Activated effector memory CD4-positive, alpha-beta T cell treated with anti-CD3 and anti-CD28 coated beads, Interleukin-2, amount 50 U/mL, for 16 hours (primary cell): ENCODE measurements around the gene DGCR8.

Source experiments
- DNase-seq: peaks from one replicate; pipeline ENCODE4 v3.0.0-alpha.2; 2020

Gene DGCR8

DNA sequence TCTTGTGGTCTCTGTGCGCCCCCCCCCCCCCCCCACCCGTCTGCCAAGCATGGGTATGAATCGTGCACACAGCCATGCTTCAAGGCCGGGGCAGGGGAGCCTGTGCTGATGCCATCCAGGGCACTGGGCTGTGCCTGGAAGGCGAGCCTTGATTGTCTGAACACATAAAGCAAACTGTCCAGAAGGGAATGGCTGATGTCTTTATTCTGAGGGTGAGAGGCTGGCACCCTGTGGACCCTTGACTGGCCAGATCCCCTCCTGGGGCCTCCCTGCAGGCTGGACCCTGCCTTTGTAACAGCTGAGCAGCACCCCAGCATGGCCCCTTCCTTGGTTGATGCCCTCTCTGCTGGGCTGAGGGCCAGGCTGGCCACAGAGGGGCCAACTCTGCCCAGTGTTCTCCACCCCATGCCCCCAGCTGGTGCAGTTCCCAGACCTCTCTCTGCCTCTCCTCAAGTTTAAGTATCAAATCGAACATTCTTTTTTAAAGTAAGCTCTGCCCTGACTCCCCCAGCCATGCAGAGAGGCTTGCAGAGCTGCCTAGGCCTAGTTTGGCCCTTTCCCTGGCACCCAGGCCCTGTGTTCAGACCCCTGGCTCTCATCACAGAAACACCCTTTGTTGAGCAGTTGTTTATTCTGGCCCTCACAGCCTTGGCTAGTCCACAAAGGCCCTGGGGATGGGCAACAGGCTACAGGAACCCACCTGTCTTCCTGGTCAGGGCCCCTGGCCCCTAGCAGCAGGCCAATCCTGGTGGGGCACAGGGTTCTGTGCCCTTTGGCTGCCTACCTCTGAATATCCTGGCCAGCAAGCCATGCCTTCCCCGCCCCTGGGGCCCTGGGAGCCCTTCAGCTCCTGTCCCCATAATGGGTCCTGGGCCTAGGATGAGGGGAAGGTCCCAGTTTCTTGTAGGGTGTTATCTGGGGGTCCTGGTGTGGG is 31.9 kb downstream of the DGCR8 start:
- DNase-seq, result no peak

DNA sequence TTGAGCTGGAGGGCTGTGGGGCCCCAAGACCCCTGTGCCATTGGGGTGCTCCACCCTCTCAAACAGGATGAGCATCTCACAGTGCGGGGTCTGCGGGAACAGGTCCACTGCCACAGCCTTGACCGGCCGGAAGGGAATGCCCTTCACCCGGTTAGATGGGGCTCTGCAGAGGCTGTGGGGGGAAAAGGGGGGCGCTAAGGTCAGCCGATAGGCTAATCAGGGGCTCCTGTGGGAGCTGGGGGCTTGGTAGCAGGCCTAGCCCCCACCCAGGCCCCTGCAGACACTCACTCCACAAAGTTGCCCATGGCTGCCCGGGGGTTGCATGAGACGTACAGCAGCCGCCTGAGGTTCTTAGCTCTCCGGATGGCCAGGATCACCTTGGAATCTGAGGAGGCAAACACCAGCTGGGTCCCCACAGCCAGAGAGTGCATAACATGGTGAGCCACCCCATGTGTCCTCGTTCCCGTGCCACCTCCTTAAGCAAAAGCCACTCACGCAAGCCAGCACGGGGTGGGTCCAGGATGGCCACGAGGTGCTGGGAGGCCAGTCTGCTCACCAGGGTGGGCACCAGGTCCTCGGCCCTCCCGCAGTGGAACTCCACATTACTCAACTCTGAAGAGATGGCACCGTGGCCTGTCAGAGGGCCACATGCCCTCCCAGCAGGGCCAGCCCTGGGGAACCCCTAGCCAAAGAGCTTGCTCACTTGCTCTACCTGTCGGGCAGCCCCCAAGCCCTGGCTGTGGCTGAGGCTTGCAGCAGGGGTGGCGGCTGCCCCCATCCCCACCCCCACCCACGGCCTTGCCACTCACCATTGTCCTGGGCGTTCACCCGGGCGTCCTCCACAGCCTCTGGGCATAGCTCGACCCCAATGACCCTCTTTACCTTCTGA is 32.8 kb downstream of the DGCR8 start:
- DNase-seq, result no peak

DNA sequence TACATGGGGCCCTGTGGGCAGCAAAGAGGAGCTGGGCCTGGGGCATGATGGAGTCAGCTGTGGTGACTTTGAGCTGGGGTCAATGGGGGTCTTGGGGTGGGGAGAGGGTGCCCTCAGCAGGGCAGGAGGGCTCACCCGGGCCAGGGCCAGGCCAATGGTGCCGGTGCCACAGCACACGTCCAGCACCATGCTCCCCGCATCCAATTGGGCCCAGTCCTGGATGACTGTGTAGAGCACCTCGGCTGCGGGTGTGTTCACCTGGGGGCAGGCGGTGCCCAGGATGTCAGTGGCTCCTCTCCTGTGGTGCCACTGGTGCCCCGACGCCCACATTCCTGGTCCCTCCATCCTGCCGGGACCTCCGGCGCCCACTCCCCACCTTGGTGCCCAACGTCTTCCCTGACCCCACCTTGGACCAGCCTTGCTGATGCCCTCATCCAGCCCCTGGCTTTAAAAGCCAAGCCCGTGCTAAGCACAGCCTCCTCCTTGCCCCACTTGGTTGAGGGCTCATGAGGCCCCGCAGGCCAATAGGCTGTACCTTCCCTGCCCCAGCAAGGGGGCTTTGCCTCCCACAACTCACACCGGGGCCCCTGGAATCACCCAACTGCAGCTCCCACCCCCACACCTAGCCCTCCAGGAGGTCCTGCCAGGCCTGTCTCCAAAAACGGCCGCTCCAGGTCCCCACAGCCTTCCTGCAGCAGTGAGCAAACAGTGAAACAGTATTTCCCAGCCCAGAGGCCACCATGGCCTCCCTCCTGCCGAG is 33.7 kb downstream of the DGCR8 start:
- DNase-seq, result no peak

DNA sequence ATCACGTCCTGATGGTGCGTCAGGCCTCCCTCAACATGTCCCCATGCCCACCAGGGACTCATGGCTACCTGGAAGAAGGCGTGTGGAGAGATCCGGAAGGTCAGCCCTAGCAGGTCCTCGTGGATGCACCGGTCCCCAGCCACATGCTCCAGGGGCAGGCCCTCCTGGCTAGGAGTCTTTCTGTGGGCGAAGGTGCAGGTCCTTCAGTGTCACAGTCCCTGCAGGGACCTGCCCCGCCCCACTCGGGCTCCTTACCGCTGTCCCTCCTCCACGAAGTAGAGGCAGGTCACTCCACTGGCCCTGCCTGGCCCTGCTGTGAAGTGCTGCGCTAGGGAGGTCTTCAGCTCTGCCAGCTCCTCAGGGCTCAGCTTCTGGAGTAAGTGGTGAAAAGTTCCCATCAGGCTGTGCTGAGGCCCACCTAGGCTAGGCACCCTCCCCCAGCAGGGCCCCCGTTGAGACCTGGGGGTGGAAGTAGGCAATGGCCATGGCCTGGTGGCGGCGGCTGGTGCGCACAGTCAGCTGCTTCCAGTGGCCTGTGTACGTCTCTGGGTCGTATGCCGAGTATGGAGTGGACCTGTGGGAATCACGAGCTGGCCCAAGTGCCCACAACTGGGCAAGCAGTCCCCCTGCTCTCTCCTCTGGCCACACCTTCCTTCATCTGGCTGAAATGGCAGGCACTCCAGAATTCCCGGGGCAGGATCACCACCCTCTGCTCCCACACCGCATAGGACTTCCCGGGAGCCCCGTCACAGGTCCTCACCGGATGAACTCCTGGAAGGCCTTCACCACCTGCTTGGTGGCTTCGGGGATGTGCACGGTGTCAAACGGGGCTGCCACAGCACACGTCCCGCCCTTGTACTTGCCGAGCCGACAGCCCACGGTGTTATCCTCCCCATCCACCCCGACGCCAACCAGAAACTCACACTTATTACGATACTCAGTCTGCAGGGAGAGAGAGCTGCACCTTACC is 34.8 kb downstream of the DGCR8 start:
- no peak for DNase-seq

DNA sequence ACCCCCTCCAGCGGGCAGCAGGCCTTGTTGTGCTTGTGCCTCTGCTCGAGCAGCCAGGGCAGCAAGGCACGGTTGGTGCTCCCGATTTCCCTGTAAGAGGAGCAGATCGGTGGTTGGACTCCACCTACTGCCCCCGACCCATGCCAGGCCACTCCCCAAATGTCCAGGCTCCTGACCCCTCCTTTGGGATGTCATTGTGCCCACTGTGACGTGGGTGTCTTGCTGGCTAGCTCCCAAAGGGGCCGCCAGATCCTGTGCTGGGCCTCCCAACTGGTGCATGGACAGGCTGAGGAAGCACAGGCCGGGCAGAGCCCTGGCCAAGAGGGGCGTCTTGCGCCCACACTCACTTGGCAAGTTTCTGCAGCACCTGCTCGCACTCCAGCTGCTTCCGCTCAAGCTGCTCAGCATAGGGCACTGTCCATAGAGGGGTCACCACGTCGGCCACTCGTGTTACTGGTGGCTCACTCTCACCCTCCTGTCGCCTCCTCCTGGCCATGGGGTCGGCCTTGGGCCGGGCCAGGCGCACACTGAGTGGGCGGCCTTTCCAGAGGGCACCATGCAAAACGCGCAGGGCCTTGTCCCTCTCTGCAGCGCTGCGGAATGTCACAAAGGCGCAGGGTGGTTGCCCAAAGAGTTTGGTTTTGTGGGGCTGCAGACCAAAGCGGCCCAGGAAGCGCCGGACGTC is 35.8 kb downstream of the DGCR8 start, which contains the start of gene RANBP1:
RANBP1 (plus strand) TSS at position 414 of the 685 bp plus-strand sequence; CDS start at position 495, 81 bp downstream.
- no peak for DNase-seq

DNA sequence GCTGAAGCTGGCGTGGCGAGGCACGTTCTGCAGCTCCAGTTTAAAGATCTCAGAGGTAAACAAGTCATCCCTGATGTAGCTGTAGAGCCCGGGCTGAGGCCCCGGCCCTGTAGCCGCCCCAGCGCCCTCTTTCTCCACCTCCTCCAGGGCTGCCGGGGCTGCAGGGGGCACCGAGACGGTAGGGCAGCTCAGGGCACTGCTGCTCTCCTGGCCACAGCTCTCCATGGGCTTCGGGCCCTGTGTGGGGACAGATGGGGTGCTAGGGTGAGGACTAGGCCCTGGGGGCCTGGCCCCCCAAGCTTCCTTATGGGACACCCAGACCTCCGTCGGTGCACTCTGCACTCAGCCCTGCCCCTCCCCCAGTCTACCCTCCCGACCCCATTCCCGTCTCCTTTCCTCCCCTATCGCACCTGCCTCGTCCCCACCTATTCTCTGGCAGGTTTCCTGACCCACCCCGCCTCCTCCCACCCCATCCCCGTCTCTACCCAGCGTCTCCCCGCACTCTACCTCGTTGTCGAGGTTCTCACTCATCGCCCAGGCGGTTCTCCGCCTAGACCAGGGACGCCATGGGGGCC is 36.4 kb downstream of the DGCR8 start:
- DNase-seq, result no peak

DNA sequence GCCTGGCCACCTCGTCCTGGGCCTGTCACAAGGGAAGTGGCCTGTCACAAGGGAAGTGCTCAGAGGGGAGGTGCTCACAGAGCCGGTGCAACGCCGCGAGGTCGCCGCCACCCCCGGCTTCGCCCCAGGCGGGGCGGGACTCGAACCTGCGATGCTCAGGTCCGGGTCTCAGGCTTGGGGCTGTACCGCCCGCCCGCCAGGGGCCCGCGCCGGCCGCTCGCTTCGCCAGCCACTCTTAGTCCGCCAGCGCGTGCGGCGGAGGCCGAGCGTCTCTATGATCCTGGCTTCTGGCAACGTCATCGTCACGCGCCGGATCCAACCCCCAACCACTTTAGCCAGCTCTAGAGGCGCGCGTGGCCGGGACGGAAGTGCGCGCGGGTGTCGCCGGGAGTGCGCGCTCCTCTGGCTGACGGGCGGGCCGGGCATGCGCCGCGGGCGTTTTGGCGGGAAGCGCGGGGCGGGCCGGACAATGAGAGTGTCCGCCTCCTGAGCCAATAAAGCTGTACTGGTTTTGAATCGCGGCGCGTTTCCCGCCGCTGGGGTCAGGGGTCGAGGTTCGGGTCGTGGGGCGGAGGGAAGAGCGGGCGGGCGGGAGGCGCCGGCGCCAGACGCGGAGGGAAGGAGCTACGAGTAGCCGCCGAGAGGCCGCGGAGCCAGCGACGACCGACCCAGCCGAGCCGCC is 37.1 kb downstream of the DGCR8 start, which contains the start of gene TRMT2A:
TRMT2A (minus strand) TSS at position 276 of the 682 bp plus-strand sequence. CDS start 320 bp downstream, outside the sequence.
- peak; percentile 99 for DNase-seq

DNA sequence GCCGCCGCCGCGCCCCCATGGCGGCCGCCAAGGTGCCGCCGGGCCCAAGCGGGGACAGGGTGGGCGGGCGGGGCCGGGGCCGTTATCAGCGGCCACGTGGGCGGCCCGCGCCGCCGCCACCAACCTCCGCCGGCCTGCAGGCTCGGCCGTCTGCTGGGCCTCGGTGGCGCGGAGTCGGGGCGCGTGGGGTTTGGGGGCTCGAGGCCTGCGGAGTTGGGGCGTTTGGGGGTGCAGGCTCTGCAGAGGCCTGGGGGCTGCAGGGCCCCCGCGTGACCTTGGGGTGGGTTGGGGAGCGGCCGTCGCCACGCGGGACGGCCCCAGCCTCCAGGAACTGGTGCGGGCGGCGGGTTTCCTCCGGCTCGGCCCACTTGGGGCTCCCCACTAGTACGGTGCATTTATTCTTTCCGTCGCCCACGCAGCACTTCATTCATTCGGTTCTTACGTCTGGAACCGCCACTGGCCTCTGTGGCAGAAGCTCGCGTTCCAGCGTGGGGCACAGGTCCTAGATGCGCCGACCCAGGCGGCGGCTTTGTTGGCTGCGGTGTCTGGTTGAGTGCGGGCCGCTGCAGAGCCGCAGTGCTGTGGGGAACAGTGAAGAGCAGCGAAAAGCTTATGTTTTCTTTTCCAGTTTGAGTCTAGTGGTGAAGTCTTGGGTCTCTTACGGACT is 37.7 kb downstream of the DGCR8 start:
- DNase-seq, result peak; percentile 90

DNA sequence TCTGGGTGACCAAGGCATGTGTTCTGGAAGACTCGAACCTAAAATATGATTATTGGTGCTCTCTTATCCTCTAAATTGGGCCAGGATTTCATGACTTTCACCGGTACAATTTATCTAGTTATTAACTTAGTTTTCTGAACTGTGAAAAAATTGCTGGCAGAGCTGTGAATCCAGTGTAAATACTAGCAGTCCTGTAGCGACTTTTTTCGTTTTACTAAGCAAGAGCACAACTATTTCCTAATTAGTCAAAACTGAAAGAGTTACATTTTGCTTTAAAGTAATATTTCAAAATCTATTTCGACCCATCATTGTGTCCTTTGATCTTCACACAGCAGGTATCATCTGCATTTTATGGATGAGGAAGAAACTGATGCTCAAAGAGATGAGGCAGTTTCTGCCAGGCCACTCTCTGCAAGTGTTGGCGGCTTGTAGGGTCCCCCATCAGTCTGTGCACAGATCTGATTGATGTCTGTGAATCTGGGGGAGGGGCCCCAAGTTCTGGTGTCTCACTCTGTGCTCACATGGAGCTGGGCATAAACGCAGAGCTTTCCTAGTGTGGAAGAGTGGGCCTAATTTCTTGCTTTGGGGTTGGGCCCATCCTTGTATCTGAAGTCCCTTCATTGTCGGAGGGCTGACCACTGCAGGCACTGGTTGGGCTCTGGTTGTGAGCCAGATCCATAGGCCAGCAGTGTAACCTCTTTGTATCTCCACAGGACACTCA is 38.4 kb downstream of the DGCR8 start:
- no peak for DNase-seq

DNA sequence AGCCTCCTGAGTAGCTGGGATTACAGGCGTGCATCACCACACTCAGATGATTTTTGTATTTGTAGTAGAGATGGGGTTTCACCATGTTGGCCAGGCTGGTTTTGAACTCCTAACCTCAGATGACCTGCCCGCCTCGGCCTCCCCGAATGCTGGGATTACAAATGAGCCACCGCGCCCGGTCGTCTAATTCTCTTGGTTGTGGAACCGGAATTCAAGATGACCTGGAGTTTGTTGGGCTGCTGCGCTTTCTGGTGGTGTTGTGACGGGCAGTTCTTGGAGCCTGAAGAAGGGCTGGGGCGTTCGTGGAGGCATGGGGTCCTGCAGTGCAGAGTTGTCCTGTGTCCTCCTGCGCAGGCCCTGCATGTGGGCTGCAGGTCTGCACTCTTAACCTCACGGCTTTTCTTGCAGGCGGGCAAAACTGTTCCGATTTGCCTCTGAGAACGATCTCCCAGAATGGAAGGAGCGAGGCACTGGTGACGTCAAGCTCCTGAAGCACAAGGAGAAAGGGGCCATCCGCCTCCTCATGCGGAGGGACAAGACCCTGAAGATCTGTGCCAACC is 41.9 kb downstream of the DGCR8 start:
- DNase-seq, result no peak

DNA sequence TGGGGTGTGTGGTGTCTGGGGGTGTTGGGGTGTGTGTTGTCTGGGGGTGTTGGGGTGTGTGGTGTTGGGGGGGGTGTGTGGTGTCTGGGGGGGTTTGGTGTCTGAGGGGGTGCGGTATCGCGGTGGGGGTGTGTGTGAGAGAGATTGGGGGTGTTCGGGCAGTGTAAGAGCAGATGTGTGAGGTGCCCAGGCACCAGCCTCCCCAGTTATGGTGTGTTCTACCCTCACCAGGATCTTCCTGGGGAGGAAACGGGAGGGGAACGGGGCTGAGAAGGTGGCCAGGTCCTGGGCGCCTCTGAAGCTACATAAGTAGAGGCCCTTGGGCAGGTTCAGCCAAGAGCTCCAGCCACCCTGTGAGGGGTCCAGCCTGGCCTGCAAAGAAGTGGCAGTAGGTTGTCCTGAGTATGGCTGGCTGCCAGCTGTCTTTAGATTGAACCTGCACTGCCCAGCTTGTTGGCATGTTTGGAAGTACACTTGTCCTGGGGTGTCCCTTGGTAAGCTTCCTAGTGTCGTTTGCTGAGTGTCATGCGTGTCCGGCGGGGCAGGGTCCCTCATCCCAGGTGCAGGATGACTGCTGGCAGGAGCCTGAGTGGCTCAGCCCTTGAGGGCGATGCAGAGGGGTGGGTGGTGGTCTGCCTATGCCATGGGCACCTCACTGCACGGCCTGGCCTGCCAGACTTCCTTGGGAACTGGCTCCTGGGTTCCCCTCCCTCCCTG is 43.5 kb downstream of the DGCR8 start:
- no peak for DNase-seq

DNA sequence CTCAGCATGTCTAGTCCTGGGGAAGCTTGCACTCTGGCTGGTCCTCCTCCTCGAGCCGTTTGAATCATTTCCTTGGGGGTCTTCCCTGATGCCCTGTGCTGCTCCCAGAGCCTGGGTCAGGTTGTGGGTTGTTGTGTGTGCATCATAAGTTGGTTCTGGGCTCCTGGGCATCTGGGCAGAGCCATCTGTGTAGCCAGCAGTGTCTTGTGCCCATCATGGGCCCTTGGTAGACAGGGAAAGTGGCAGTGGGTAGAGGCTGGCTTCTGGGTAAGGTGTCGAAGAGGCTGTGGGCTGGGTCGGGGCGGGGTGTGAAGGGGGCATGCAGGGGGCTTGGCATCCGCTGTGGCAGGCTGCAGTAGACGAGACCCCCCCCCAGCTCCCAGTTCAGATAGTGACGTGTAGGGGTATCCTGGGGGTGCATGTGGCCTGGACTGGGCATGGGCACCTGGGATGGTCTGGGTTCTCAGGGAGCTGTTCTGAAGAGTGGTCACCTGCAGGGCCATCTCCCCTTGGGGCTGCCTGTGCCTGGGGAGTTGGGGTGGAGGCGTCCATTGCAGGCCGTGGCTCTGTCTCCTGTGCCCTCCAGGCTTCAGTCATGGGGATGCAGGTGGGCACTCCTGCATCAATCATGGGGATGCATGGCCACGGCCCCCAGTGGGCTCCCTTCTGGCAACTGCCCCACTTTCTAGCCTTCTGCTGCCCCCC is 44.2 kb downstream of the DGCR8 start:
- DNase-seq, result no peak

DNA sequence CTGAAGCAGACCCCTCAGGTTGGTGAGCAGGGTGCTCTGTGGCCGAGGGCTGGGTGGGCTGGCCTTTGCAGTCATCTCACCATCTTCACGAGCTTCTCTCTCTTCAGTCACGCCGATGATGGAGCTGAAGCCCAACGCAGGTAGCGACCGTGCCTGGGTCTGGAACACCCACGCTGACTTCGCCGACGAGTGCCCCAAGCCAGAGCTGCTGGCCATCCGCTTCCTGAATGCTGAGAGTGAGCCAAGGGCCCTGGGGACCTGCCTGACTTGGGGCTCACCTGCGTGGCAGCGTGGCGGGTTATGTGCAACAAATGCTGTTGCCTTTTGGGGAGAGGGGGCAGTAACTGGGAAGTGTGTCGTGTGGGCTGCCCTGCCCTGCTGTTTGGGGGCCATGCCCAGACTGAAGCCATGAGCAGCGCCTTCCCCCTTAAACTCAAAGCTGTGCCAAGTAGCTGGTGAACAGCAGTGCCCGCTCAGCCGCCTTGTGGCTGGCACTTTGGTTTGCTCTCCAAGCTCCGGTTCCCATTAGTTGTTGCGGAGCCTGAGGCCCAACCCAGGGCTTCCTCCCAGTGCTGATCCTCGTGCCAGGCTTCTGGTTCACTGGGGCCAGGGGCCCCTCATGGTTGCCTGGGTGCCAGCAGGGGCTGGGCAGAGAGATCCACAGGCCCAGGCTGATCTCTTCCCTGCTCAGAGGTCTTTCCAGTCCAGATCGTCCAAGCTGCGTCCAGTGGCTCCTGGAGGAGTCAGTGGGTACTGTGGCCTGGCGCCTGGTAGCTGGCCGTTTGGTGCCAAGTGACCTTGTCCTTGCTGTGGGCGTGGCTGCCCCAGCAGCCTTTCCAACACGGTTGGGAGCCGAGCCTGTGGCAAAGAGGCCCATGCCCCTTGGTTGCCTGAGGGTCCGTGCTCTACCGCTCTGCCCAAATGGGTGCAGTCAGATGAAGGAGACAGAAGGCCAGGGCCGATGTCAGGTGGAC is 45.4 kb downstream of the DGCR8 start:
- no peak for DNase-seq

DNA sequence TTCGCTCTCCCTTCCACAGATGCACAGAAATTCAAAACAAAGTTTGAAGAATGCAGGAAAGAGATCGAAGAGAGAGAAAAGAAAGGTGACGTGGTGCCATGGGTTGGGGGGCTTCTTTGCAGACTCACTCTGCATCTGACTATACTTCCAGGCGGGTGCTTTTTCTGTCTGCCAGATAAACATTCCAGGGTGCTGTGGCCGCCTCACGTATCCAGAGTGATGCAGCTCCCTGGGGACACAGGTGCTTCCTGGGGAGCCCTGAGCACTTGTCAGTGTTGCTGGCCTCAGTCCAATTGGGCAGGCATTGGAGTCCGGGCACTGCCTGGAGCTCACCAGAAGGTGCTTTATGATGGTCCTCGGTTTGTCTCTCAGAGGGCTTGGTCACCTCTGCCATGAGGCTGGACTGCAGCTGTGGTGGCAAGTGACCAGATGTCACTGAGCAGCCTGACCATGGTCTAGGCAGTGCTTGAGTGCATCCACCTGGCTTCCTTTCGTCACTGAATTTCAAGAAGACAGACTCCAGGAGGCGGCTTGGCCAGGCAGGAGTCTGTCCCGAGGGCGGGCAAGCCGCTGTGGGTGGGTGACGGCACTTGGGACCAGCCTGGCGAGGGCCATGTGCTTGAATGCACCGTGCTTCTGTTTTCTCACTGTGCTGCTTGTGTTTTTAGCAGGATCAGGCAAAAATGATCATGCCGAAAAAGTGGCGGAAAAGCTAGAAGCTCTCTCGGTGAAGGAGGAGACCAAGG is 46.4 kb downstream of the DGCR8 start:
- no peak for DNase-seq
